Hematopoietic multipotent progenitor cell treated with erythropoietin and hydrocortisone succinate and interleukin-3 and kit ligand, for 8 days (in vitro differentiated cells): ENCODE measurements around the gene CEP131.
A peak's percentile ranks its signal among the peaks of the same experiment; 100 is the strongest.

ENCODE experiments used
- DNase-seq: peaks from one replicate; pipeline ENCODE4 v3.0.0-alpha.2; 2015

CEP131 gene

GRCh38 chr17:81221371-81221841, 1.4 kb downstream of the CEP131 start:
- no peak for DNase-seq

GRCh38 chr17:81219476-81220180, 3.1 kb downstream of the CEP131 start:
- no peak for DNase-seq

GRCh38 chr17:81218991-81219390, 3.8 kb downstream of the CEP131 start:
- DNase-seq: no peak

- no peak for DNase-seq
These were observed 4.3 kb downstream of the CEP131 start for GRCh38 chr17:81218459-81218858.

GRCh38 chr17:81217491-81217890, 5.3 kb downstream of the CEP131 start:
- no peak for DNase-seq

GRCh38 chr17:81213978-81214377, 8.8 kb downstream of the CEP131 start:
- DNase-seq: no peak

- no peak for DNase-seq
These were observed 10.4 kb downstream of the CEP131 start for GRCh38 chr17:81212365-81212764.

GRCh38 chr17:81210868-81211267, 11.9 kb downstream of the CEP131 start:
- DNase-seq: no peak

GRCh38 chr17:81210466-81210865, 12.3 kb downstream of the CEP131 start:
- no peak for DNase-seq

GRCh38 chr17:81209141-81209540, 13.6 kb downstream of the CEP131 start:
- DNase-seq: no peak

GRCh38 chr17:81208651-81209050, 14.1 kb downstream of the CEP131 start:
- DNase-seq: no peak

- peak; percentile 35 for DNase-seq
These were observed 14.9 kb downstream of the CEP131 start for GRCh38 chr17:81207610-81208581.

GRCh38 chr17:81206657-81207056, 16.1 kb downstream of the CEP131 start:
- no peak for DNase-seq

- no peak for DNase-seq
These were observed 16.6 kb downstream of the CEP131 start for GRCh38 chr17:81206166-81206565.

- DNase-seq: no peak
These were observed 18.2 kb downstream of the CEP131 start for GRCh38 chr17:81204578-81204977.

- no peak for DNase-seq
These were observed 19.6 kb downstream of the CEP131 start for GRCh38 chr17:81203136-81203535.

- no peak for DNase-seq
These were observed 20.4 kb downstream of the CEP131 start for GRCh38 chr17:81202318-81202717.

GRCh38 chr17:81200695-81201580, 21.8 kb downstream of the CEP131 start:
- peak; percentile 92 for DNase-seq

- DNase-seq: no peak
These were observed 22.6 kb downstream of the CEP131 start for GRCh38 chr17:81200201-81200600.

GRCh38 chr17:81199482-81199830, 23.3 kb downstream of the CEP131 start:
- DNase-seq: no peak

GRCh38 chr17:81198826-81199481, 23.8 kb downstream of the CEP131 start:
- DNase-seq: no peak

- DNase-seq: no peak
These were observed 24.8 kb downstream of the CEP131 start for GRCh38 chr17:81197831-81198490.
